ENCODE results near the gene TRDN.
A peak's percentile ranks its signal among the peaks of the same experiment; 100 is the strongest.

The TRDN gene

GRCh38 chr6:123415844-123416468 lies 220.8 kb downstream of the TRDN start:
- H3K36me3 ChIP-seq (ENCODE audit: insufficient read depth, insufficient read length, low read length): no peaks in the 10 kb centered on the region
- H3K9ac ChIP-seq (ENCODE audit: insufficient read length, low read depth): no peak overlapping the region
- H3K4me1 ChIP-seq (ENCODE audit: insufficient read depth, insufficient read length): no peaks in the 10 kb centered on the region
- no peaks in the 10 kb centered on the region for H3K9me3 ChIP-seq (ENCODE audit: insufficient read depth, low read length)
- TF ChIP-seq SUZ12 (IDR thresholded peaks at IDR 0.05; ENCODE audit: extremely low read depth, insufficient read depth, insufficient read length) (no peak), ZNF274 (IDR thresholded peaks at IDR 0.05; ENCODE audit: low read depth, low read length) (no peak), YY1 (IDR thresholded peaks at IDR 0.05; ENCODE audit: insufficient read depth, insufficient read length) (no peak)
- H3K4me3 ChIP-seq (ENCODE audit: insufficient read length, low read depth): no peak overlapping the region
- no peaks in the 10 kb centered on the region for H3K27me3 ChIP-seq (ENCODE audit: insufficient read depth, insufficient read length)
- peak; percentile 38 for DNase-seq (ENCODE audit: low read depth, low spot score)

- H3K9me3 ChIP-seq (ENCODE audit: insufficient read depth, low read length): no peaks in the 10 kb centered on the region
- no peaks in the 10 kb centered on the region for H3K36me3 ChIP-seq (ENCODE audit: insufficient read depth, insufficient read length, low read length)
- no peak for TF ChIP-seq ZNF274 (IDR thresholded peaks at IDR 0.05; ENCODE audit: low read depth, low read length)
- TF ChIP-seq SUZ12 (IDR thresholded peaks at IDR 0.05; ENCODE audit: extremely low read depth, insufficient read depth, insufficient read length): no peak
- no peak for TF ChIP-seq YY1 (IDR thresholded peaks at IDR 0.05; ENCODE audit: insufficient read depth, insufficient read length)
Observed at GRCh38 chr6:123404975-123405374, 231.8 kb downstream of the TRDN start.

GRCh38 chr6:123402052-123402451 lies 234.7 kb downstream of the TRDN start:
- Histone ChIP-seq H3K36me3 (ENCODE audit: insufficient read depth, insufficient read length, low read length) (no peaks in the 10 kb centered on the region), H3K9me3 (ENCODE audit: insufficient read depth, low read length) (no peaks in the 10 kb centered on the region), H3K4me3 (ENCODE audit: insufficient read length, low read depth) (no peak overlapping the region), H3K4me1 (ENCODE audit: insufficient read depth, insufficient read length) (no peaks in the 10 kb centered on the region), H3K27me3 (ENCODE audit: insufficient read depth, insufficient read length) (no peaks in the 10 kb centered on the region), H3K9ac (ENCODE audit: insufficient read length, low read depth) (no peak overlapping the region)
- no peak for DNase-seq (ENCODE audit: low read depth, low spot score)
- TF ChIP-seq YY1 (IDR thresholded peaks at IDR 0.05; ENCODE audit: insufficient read depth, insufficient read length): no peak
- TF ChIP-seq ZNF274 (IDR thresholded peaks at IDR 0.05; ENCODE audit: low read depth, low read length): no peak
- no peak for TF ChIP-seq SUZ12 (IDR thresholded peaks at IDR 0.05; ENCODE audit: extremely low read depth, insufficient read depth, insufficient read length)

More at GRCh38 chr6:123404975-123405374, 231.8 kb downstream of the TRDN start:
- DNase-seq (ENCODE audit: low read depth, low spot score): no peak
- H3K4me3 ChIP-seq (ENCODE audit: insufficient read length, low read depth): no peak overlapping the region
- H3K4me1 ChIP-seq (ENCODE audit: insufficient read depth, insufficient read length): no peaks in the 10 kb centered on the region
- no peak overlapping the region for H3K9ac ChIP-seq (ENCODE audit: insufficient read length, low read depth)
- H3K27me3 ChIP-seq (ENCODE audit: insufficient read depth, insufficient read length): no peaks in the 10 kb centered on the region

- H3K27me3 ChIP-seq (ENCODE audit: insufficient read depth, insufficient read length): no peaks in the 10 kb centered on the region
Observed at GRCh38 chr6:123398072-123398471, 238.7 kb downstream of the TRDN start.

GRCh38 chr6:123393331-123393730 lies 243.4 kb downstream of the TRDN start:
- H3K4me1 ChIP-seq (ENCODE audit: insufficient read depth, insufficient read length): no peaks in the 10 kb centered on the region
- TF ChIP-seq ZNF274 (IDR thresholded peaks at IDR 0.05; ENCODE audit: low read depth, low read length): no peak
- H3K27me3 ChIP-seq (ENCODE audit: insufficient read depth, insufficient read length): no peaks in the 10 kb centered on the region
- no peak for DNase-seq (ENCODE audit: low read depth, low spot score)
- no peaks in the 10 kb centered on the region for H3K9me3 ChIP-seq (ENCODE audit: insufficient read depth, low read length)
- no peaks in the 10 kb centered on the region for H3K36me3 ChIP-seq (ENCODE audit: insufficient read depth, insufficient read length, low read length)
- no peak overlapping the region for H3K9ac ChIP-seq (ENCODE audit: insufficient read length, low read depth)
- H3K4me3 ChIP-seq (ENCODE audit: insufficient read length, low read depth): no peak overlapping the region

More at GRCh38 chr6:123398072-123398471, 238.7 kb downstream of the TRDN start:
- Histone ChIP-seq H3K36me3 (ENCODE audit: insufficient read depth, insufficient read length, low read length) (no peaks in the 10 kb centered on the region), H3K9me3 (ENCODE audit: insufficient read depth, low read length) (no peaks in the 10 kb centered on the region), H3K9ac (ENCODE audit: insufficient read length, low read depth) (no peak overlapping the region), H3K4me1 (ENCODE audit: insufficient read depth, insufficient read length) (no peaks in the 10 kb centered on the region), H3K4me3 (ENCODE audit: insufficient read length, low read depth) (no peak overlapping the region)
- TF ChIP-seq ZNF274 (IDR thresholded peaks at IDR 0.05; ENCODE audit: low read depth, low read length) (no peak), SUZ12 (IDR thresholded peaks at IDR 0.05; ENCODE audit: extremely low read depth, insufficient read depth, insufficient read length) (no peak), YY1 (IDR thresholded peaks at IDR 0.05; ENCODE audit: insufficient read depth, insufficient read length) (no peak)
- DNase-seq (ENCODE audit: low read depth, low spot score): no peak

GRCh38 chr6:123383718-123384117 lies 253.0 kb downstream of the TRDN start:
- Histone ChIP-seq H3K4me3 (ENCODE audit: insufficient read length, low read depth) (no peak overlapping the region), H3K36me3 (ENCODE audit: insufficient read depth, insufficient read length, low read length) (no peaks in the 10 kb centered on the region), H3K27me3 (ENCODE audit: insufficient read depth, insufficient read length) (no peaks in the 10 kb centered on the region), H3K9me3 (ENCODE audit: insufficient read depth, low read length) (no peaks in the 10 kb centered on the region), H3K9ac (ENCODE audit: insufficient read length, low read depth) (no peak overlapping the region), H3K4me1 (ENCODE audit: insufficient read depth, insufficient read length) (no peaks in the 10 kb centered on the region)
- no peak for DNase-seq (ENCODE audit: low read depth, low spot score)
- no peak for TF ChIP-seq YY1 (IDR thresholded peaks at IDR 0.05; ENCODE audit: insufficient read depth, insufficient read length)
- no peak for TF ChIP-seq SUZ12 (IDR thresholded peaks at IDR 0.05; ENCODE audit: extremely low read depth, insufficient read depth, insufficient read length)
- no peak for TF ChIP-seq ZNF274 (IDR thresholded peaks at IDR 0.05; ENCODE audit: low read depth, low read length)

- Histone ChIP-seq H3K4me3 (ENCODE audit: insufficient read length, low read depth) (no peak overlapping the region), H3K9ac (ENCODE audit: insufficient read length, low read depth) (no peak overlapping the region), H3K27me3 (ENCODE audit: insufficient read depth, insufficient read length) (no peaks in the 10 kb centered on the region), H3K4me1 (ENCODE audit: insufficient read depth, insufficient read length) (no peaks in the 10 kb centered on the region), H3K9me3 (ENCODE audit: insufficient read depth, low read length) (no peaks in the 10 kb centered on the region), H3K36me3 (ENCODE audit: insufficient read depth, insufficient read length, low read length) (no peaks in the 10 kb centered on the region)
- TF ChIP-seq YY1 (IDR thresholded peaks at IDR 0.05; ENCODE audit: insufficient read depth, insufficient read length) (no peak), SUZ12 (IDR thresholded peaks at IDR 0.05; ENCODE audit: extremely low read depth, insufficient read depth, insufficient read length) (no peak), ZNF274 (IDR thresholded peaks at IDR 0.05; ENCODE audit: low read depth, low read length) (no peak)
- DNase-seq (ENCODE audit: low read depth, low spot score): no peak
Observed at GRCh38 chr6:123380257-123380656, 256.5 kb downstream of the TRDN start.

Data from NT2/D1 (cell line).